ENCODE measurements around the gene CREB5. TPM values are rescaled to one million over a fixed set of nuclear protein-coding genes. Genes with fewer than 3 reads are reported as not detected.

CREB5 gene
- total RNA-seq, 1 experiment from 2014 or later = 0.49 TPM

- TF ChIP-seq POLR2AphosphoS5 (IDR thresholded peaks at IDR 0.05; ENCODE audit: low read depth, low read length) (no peak), TCF7L2 (IDR thresholded peaks at IDR 0.05; ENCODE audit: borderline replicate concordance, extremely low read depth, insufficient read depth, insufficient read length) (no peak)
- RAD21 ChIA-PET (ENCODE audit: low non-redundant PET in 1 of 2, low total read pairs in 2 of 2, uncharacterized antibody in 2 of 2, unreplicated experiment in 2 of 2) = no interaction called here
- no peak overlapping the region for H3K9ac ChIP-seq (ENCODE audit: low read length)
- no peaks in the 10 kb centered on the region for H3K36me3 ChIP-seq (ENCODE audit: control insufficient read depth in 1 of 2, insufficient read depth in 2 of 2, low read length in 2 of 2)
- no peaks in the 10 kb centered on the region for H3K9me2 ChIP-seq (ENCODE audit: insufficient read depth)
- intact Hi-C loops (cut with micrococcal nuclease) = no loop called here
- H4K20me1 ChIP-seq (ENCODE audit: insufficient read depth) = no peaks in the 10 kb centered on the region
- H3K9me3 ChIP-seq (ENCODE audit: control insufficient read depth in 1 of 2, insufficient read depth in 1 of 2, low read depth in 1 of 2, low read length in 2 of 2) = no peaks in the 10 kb centered on the region
- H3K4me3 ChIP-seq (replicated peaks in 1 of 2; ENCODE audit: low read depth in 1 of 2, low read length in 2 of 2) = no peak overlapping the region
- POLR2A ChIA-PET = no interaction called here
- no peak overlapping the region for H3K27ac ChIP-seq (ENCODE audit: low read depth, low read length)
- H3K79me2 ChIP-seq (ENCODE audit: insufficient read depth, low read length) = no peaks in the 10 kb centered on the region
- ATAC-seq = no peak
- no peak overlapping the region for H2AFZ ChIP-seq (ENCODE audit: low read depth, low read length, poor library complexity, severe bottlenecking)
- DNase-seq (ENCODE audit: low read depth, low spot score) = no peak
- no TSS peak for BruUV-seq (replicated peaks)
- peaks cover 80% of the 10 kb centered on the region for H3K27me3 ChIP-seq (ENCODE audit: insufficient read depth, low read length)
- CTCF ChIA-PET = no interaction called here
- no peaks in the 10 kb centered on the region for H3K4me1 ChIP-seq (ENCODE audit: control insufficient read depth in 1 of 2, insufficient read depth in 2 of 2, low read length in 2 of 2)
- no peak overlapping the region for H3K4me2 ChIP-seq (ENCODE audit: low read length)
Measured at GRCh38 chr7:28448708-28449107, 36.4 kb downstream of the CREB5 start.

GRCh38 chr7:28452681-28453080 is 40.4 kb downstream of the CREB5 start:
- Histone ChIP-seq H3K4me3 (replicated peaks in 1 of 2; ENCODE audit: low read depth in 1 of 2, low read length in 2 of 2) (no peak overlapping the region), H3K27me3 (ENCODE audit: insufficient read depth, low read length) (peaks cover 69% of the 10 kb centered on the region), H3K9me3 (ENCODE audit: control insufficient read depth in 1 of 2, insufficient read depth in 1 of 2, low read depth in 1 of 2, low read length in 2 of 2) (no peaks in the 10 kb centered on the region), H3K4me2 (ENCODE audit: low read length) (no peak overlapping the region), H3K79me2 (ENCODE audit: insufficient read depth, low read length) (no peaks in the 10 kb centered on the region), H4K20me1 (ENCODE audit: insufficient read depth) (no peaks in the 10 kb centered on the region), H2AFZ (ENCODE audit: low read depth, low read length, poor library complexity, severe bottlenecking) (no peak overlapping the region), H3K27ac (ENCODE audit: low read depth, low read length) (no peak overlapping the region), H3K9ac (ENCODE audit: low read length) (no peak overlapping the region), H3K9me2 (ENCODE audit: insufficient read depth) (no peaks in the 10 kb centered on the region), H3K4me1 (ENCODE audit: control insufficient read depth in 1 of 2, insufficient read depth in 2 of 2, low read length in 2 of 2) (no peaks in the 10 kb centered on the region), H3K36me3 (ENCODE audit: control insufficient read depth in 1 of 2, insufficient read depth in 2 of 2, low read length in 2 of 2) (no peaks in the 10 kb centered on the region)
- BruUV-seq (replicated peaks) = no TSS peak
- CTCF ChIA-PET = no interaction called here
- intact Hi-C loops (cut with micrococcal nuclease) = no loop called here
- ATAC-seq = no peak
- POLR2A ChIA-PET = no interaction called here
- RAD21 ChIA-PET (ENCODE audit: low non-redundant PET in 1 of 2, low total read pairs in 2 of 2, uncharacterized antibody in 2 of 2, unreplicated experiment in 2 of 2) = no interaction called here
- DNase-seq (ENCODE audit: low read depth, low spot score) = no peak
- no peak for TF ChIP-seq ZBTB33 (IDR thresholded peaks at IDR 0.05; ENCODE audit: extremely low read depth, insufficient replicate concordance, low read length)
- no peak for TF ChIP-seq CEBPB (IDR thresholded peaks at IDR 0.05; ENCODE audit: low read depth)
- no peak for TF ChIP-seq FOSL1 (IDR thresholded peaks at IDR 0.05; ENCODE audit: low read depth)
- no peak for TF ChIP-seq EZH2 (IDR thresholded peaks at IDR 0.05)
- TF ChIP-seq SRF (IDR thresholded peaks at IDR 0.05; ENCODE audit: low read depth) = no peak
- TF ChIP-seq POLR2A (IDR thresholded peaks at IDR 0.05; ENCODE audit: borderline replicate concordance, extremely low read depth, insufficient read depth, insufficient read length) = no peak
- no peak for TF ChIP-seq ATF3 (IDR thresholded peaks at IDR 0.05)
- TF ChIP-seq POLR2AphosphoS5 (IDR thresholded peaks at IDR 0.05; ENCODE audit: low read depth, low read length) = no peak
- no peak for TF ChIP-seq CTCF (IDR thresholded peaks at IDR 0.05 in 2 of 3, conservative IDR thresholded peaks at IDR 0.05 in 1 of 3; ENCODE audit: borderline replicate concordance in 1 of 3, insufficient read depth in 1 of 3, low read depth in 2 of 3, low read length in 2 of 3)
- no peak for TF ChIP-seq YY1 (IDR thresholded peaks at IDR 0.05; ENCODE audit: extremely low read depth, insufficient replicate concordance, low read depth, low read length)
- TF ChIP-seq SP1 (IDR thresholded peaks at IDR 0.05; ENCODE audit: low read depth) = no peak
- TF ChIP-seq ELF1 (IDR thresholded peaks at IDR 0.05; ENCODE audit: borderline replicate concordance, low read depth) = no peak
- no peak for TF ChIP-seq ZFX (IDR thresholded peaks at IDR 0.05)
- TF ChIP-seq RAD21 (IDR thresholded peaks at IDR 0.05; ENCODE audit: low read depth) = no peak
